H9 (cell line): ENCODE data around the gene ZNF736. TPM values are rescaled to one million over a fixed set of nuclear protein-coding genes. Genes with fewer than 3 reads are reported as not detected.

Source experiments
- DNase-seq: peaks from one replicate; pipeline ENCODE4 v3.0.0-alpha.2; 2017
- H2AFZ ChIP-seq: one replicate; pipeline ENCODE4 v1.6.1; 2013; ENCODE audit warnings: mild to moderate bottlenecking, low read length, control low read depth, moderate library complexity
- H2AK5ac ChIP-seq: 2 replicates; pipeline ENCODE4 v1.6.1; 2013; ENCODE audit warnings: low read length, control low read depth, mixed read lengths; ENCODE audit not compliant: insufficient read length
- H2BK120ac ChIP-seq: one replicate; pipeline ENCODE4 v1.6.1; 2013; ENCODE audit warnings: low read depth, mild to moderate bottlenecking, low read length, control low read depth, inconsistent platforms; ENCODE audit not compliant: poor library complexity, severe bottlenecking
- H2BK12ac ChIP-seq: 2 replicates; pipeline ENCODE4 v1.6.1; 2013; ENCODE audit warnings: low read length, control low read depth, mixed read lengths, low read depth; ENCODE audit not compliant: insufficient read length
- H2BK15ac ChIP-seq: 2 replicates; pipeline ENCODE4 v1.6.1; 2013; ENCODE audit warnings: low read depth, low read length, control low read depth
- H2BK20ac ChIP-seq: one replicate; pipeline ENCODE4 v1.6.1; 2013; ENCODE audit warnings: low read depth, mild to moderate bottlenecking, low read length, control low read depth, inconsistent platforms; ENCODE audit not compliant: poor library complexity, severe bottlenecking
- H2BK5ac ChIP-seq: 2 replicates; pipeline ENCODE4 v1.6.1; 2013; ENCODE audit warnings: low read length, control low read depth, mixed read lengths; ENCODE audit not compliant: insufficient read length
- H3K14ac ChIP-seq: 2 replicates; pipeline ENCODE4 v1.6.1; 2013; ENCODE audit warnings: low read length, control low read depth; ENCODE audit not compliant: insufficient read depth
- H3K18ac ChIP-seq: 2 replicates; pipeline ENCODE4 v1.6.1; 2013; ENCODE audit warnings: low read depth, mild to moderate bottlenecking, mixed read lengths, low read length, control low read depth; ENCODE audit not compliant: insufficient read length
- H3K23ac ChIP-seq: 2 replicates; pipeline ENCODE4 v1.6.1; 2013; ENCODE audit warnings: low read length, control low read depth, mixed read lengths, low read depth; ENCODE audit not compliant: insufficient read length
- H3K23me2 ChIP-seq: 2 replicates; pipeline ENCODE4 v1.6.1; 2013; ENCODE audit warnings: low read depth, mild to moderate bottlenecking, mixed read lengths, low read length, control low read depth; ENCODE audit not compliant: insufficient read length, poor library complexity, severe bottlenecking
- H3K27ac ChIP-seq: 2 replicates; pipeline ENCODE4 v1.5.1; 2013; ENCODE audit warnings: low read length, control low read depth, mixed read lengths, low read depth; ENCODE audit not compliant: insufficient read length
- H3K27me3 ChIP-seq: 2 replicates; pipeline ENCODE4 v1.6.1; 2013; ENCODE audit warnings: low read length, control low read depth, inconsistent platforms; ENCODE audit not compliant: insufficient read depth
- H3K4ac ChIP-seq: 2 replicates; pipeline ENCODE4 v1.6.1; 2013; ENCODE audit warnings: low read depth, mild to moderate bottlenecking, control low read depth, inconsistent platforms, low read length, moderate library complexity
- H3K4me1 ChIP-seq: 2 replicates; pipeline ENCODE4 v1.6.1; 2013; ENCODE audit warnings: low read length, control low read depth, inconsistent platforms; ENCODE audit not compliant: insufficient read depth
- H3K4me2 ChIP-seq: 2 replicates; pipeline ENCODE4 v1.6.1; 2013; ENCODE audit warnings: low read length, control low read depth, mixed read lengths; ENCODE audit not compliant: insufficient read length, insufficient read depth
- H3K56ac ChIP-seq: 2 replicates; pipeline ENCODE4 v1.6.1; 2013; ENCODE audit warnings: low read depth, mild to moderate bottlenecking, mixed read lengths, low read length, control low read depth; ENCODE audit not compliant: insufficient read length
- H3K79me1 ChIP-seq: 2 replicates; pipeline ENCODE4 v1.6.1; 2013; ENCODE audit warnings: low read depth, mild to moderate bottlenecking, moderate library complexity, low read length, control low read depth, inconsistent platforms; ENCODE audit not compliant: insufficient read depth, poor library complexity, severe bottlenecking
- H3K79me2 ChIP-seq: 2 replicates; pipeline ENCODE4 v1.6.1; 2013; ENCODE audit warnings: low read length, control low read depth, inconsistent platforms; ENCODE audit not compliant: insufficient read depth
- H3K9ac ChIP-seq: 2 replicates; pipeline ENCODE4 v1.6.1; 2013; ENCODE audit warnings: low read length, control low read depth, mixed read lengths; ENCODE audit not compliant: insufficient read length; ENCODE audit errors: extremely low read depth
- H3K9me3 ChIP-seq: one replicate; pipeline ENCODE4 v1.6.1; 2013; ENCODE audit warnings: low read depth, low read length, inconsistent platforms; ENCODE audit not compliant: control insufficient read depth
- H3T11ph ChIP-seq: one replicate; pipeline ENCODE4 v1.6.1; 2013; ENCODE audit warnings: mild to moderate bottlenecking, low read length, control low read depth, inconsistent platforms
- H4K20me1 ChIP-seq: one replicate; pipeline ENCODE4 v1.6.1; 2013; ENCODE audit not compliant: control insufficient read depth, insufficient read length, insufficient read depth
- H4K5ac ChIP-seq: 2 replicates; pipeline ENCODE4 v1.6.1; 2013; ENCODE audit warnings: low read depth, mild to moderate bottlenecking, mixed read lengths, low read length, control low read depth; ENCODE audit not compliant: insufficient read length
- H4K8ac ChIP-seq: replicated peaks from 2 replicates; pipeline ENCODE4 v1.6.1; 2013; ENCODE audit warnings: low read length, control low read depth, mixed read lengths, low read depth; ENCODE audit not compliant: insufficient read length
- H4K91ac ChIP-seq: 2 replicates; pipeline ENCODE4 v1.6.1; 2013; ENCODE audit warnings: low read depth, mild to moderate bottlenecking, moderate library complexity, mixed read lengths, low read length, control low read depth; ENCODE audit not compliant: insufficient read length
- H3K27ac Mint-ChIP-seq, 3 experiments: 2 replicates in 2 of 3; 3 replicates in 1 of 3; pipeline ENCODE4 v1.8.0; 2020 to 2021; ENCODE audit warnings: mixed read lengths in 3 of 3, mild to moderate bottlenecking in 1 of 3, moderate library complexity in 1 of 3
- H3K27me3 Mint-ChIP-seq: 2 replicates; pipeline ENCODE4 v1.8.0; 2021; ENCODE audit warnings: low read depth, mild to moderate bottlenecking, moderate library complexity, mixed read lengths
- H3K36me3 Mint-ChIP-seq, 3 experiments: 2 replicates in 2 of 3; 3 replicates in 1 of 3; pipeline ENCODE4 v1.8.0; 2020 to 2021; ENCODE audit warnings: low read depth in 3 of 3, mixed read lengths in 3 of 3; ENCODE audit not compliant: insufficient read depth in 1 of 3
- H3K4me1 Mint-ChIP-seq, 2 experiments: 2 replicates each; pipeline ENCODE4 v1.8.0; 2020; ENCODE audit warnings: mixed read lengths in 2 of 2
- H3K4me3 Mint-ChIP-seq, 2 experiments: 2 replicates in 1 of 2; 3 replicates in 1 of 2; pipeline ENCODE4 v1.8.0; 2020 to 2021; ENCODE audit warnings: mild to moderate bottlenecking in 2 of 2, mixed read lengths in 2 of 2, moderate library complexity in 1 of 2
- H3K9me3 Mint-ChIP-seq, 2 experiments: 2 replicates in 1 of 2; 3 replicates in 1 of 2; pipeline ENCODE4 v1.8.0; 2020; ENCODE audit warnings: mild to moderate bottlenecking in 2 of 2, mixed read lengths in 2 of 2, moderate library complexity in 1 of 2
- WGBS: extraction: QIAGEN DNeasy Blood & Tissue Kit; methylation state at CpG from one replicate; pipeline ENCODE4 v1.1.7; 2013; ENCODE audit warnings: missing lambda C conversion rate, low lambda C conversion rate, mixed read lengths; ENCODE audit not compliant: insufficient read length; ENCODE audit errors: extremely low coverage; 5-methylcytosine and 5-hydroxymethylcytosine counted together
- total RNA-seq: library from RNA; stranded (reverse); gene quantifications from 2 replicates; pipeline ENCODE4 v1.2.1, GENCODE V29; 2021
- TF ChIP-seq, protein P1 (sequence below): fragments of 200-600 bp; sonication (generic); conservative IDR thresholded peaks from 3 replicates; pipeline ENCODE4 v1.8.0; 2021; ENCODE audit warnings: antibody characterized with exemption, mild to moderate bottlenecking

The ZNF736 gene
- total RNA-seq, 1 experiment from 2014 or later = not detected

GRCh38 chr7:64307254-64308015, 6.3 kb upstream of the ZNF736 start:
- H4K20me1 ChIP-seq = no peaks in the 10 kb centered on the region
- H3K4me2 ChIP-seq = no peak overlapping the region
- H3K79me2 ChIP-seq = no peaks in the 10 kb centered on the region
- H3K4me1 ChIP-seq = no peaks in the 10 kb centered on the region
- H3K14ac ChIP-seq = no peak overlapping the region
- no peak overlapping the region for H3K9ac ChIP-seq
- no peak overlapping the region for H3K56ac ChIP-seq
- TF ChIP-seq, protein P1, sequence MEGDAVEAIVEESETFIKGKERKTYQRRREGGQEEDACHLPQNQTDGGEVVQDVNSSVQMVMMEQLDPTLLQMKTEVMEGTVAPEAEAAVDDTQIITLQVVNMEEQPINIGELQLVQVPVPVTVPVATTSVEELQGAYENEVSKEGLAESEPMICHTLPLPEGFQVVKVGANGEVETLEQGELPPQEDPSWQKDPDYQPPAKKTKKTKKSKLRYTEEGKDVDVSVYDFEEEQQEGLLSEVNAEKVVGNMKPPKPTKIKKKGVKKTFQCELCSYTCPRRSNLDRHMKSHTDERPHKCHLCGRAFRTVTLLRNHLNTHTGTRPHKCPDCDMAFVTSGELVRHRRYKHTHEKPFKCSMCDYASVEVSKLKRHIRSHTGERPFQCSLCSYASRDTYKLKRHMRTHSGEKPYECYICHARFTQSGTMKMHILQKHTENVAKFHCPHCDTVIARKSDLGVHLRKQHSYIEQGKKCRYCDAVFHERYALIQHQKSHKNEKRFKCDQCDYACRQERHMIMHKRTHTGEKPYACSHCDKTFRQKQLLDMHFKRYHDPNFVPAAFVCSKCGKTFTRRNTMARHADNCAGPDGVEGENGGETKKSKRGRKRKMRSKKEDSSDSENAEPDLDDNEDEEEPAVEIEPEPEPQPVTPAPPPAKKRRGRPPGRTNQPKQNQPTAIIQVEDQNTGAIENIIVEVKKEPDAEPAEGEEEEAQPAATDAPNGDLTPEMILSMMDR = no peak
- no peak overlapping the region for H2BK120ac ChIP-seq
- no peak overlapping the region for H3K4ac ChIP-seq
- H3K36me3 Mint-ChIP-seq = peaks cover 3 to 26% (median 13%) of the 10 kb centered on the region in 3 experiments; a peak in 6 of 7 replicates
- H3K4me1 Mint-ChIP-seq = no peaks in the 10 kb centered on the region
- no peak overlapping the region for H2BK5ac ChIP-seq
- no peak overlapping the region for H3K23ac ChIP-seq
- H2AFZ ChIP-seq = no peak overlapping the region
- no peak overlapping the region for H4K5ac ChIP-seq
- H3K18ac ChIP-seq = no peak overlapping the region
- H3K79me1 ChIP-seq = no peaks in the 10 kb centered on the region
- no peak overlapping the region for H2AK5ac ChIP-seq
- H2BK12ac ChIP-seq = no peak overlapping the region
- H3K4me3 Mint-ChIP-seq = no peak overlapping the region
- H3K27ac ChIP-seq = no peak overlapping the region
- WGBS = no CpG with 5 or more reads among the region's 33 CpGs
- H3K9me3 ChIP-seq = peaks cover 82% of the 10 kb centered on the region
- peaks cover 92 to 94% of the 10 kb centered on the region in 2 experiments for H3K9me3 Mint-ChIP-seq
- no peak overlapping the region for H4K8ac ChIP-seq
- no peak overlapping the region for H4K91ac ChIP-seq
- H3T11ph ChIP-seq = no peak overlapping the region
- no peaks in the 10 kb centered on the region for H3K23me2 ChIP-seq
- peaks cover 2% of the 10 kb centered on the region; the same call in 1 of the 2 replicates for H3K27me3 Mint-ChIP-seq
- no peak overlapping the region for H3K27ac Mint-ChIP-seq
- H2BK15ac ChIP-seq = no peak overlapping the region
- no peaks in the 10 kb centered on the region for H3K27me3 ChIP-seq
- H2BK20ac ChIP-seq = no peak overlapping the region
- no peak for DNase-seq
